ENCODE measurements around the gene UGT1A9.

Gene UGT1A9

GRCh38 chr2:233811087-233811486, 139.4 kb downstream of the UGT1A9 start:
- Histone ChIP-seq H3K27me3 (ENCODE audit: low read length) (no peaks in the 10 kb centered on the region), H3K9ac (ENCODE audit: low read length) (no peak overlapping the region)

GRCh38 chr2:233811732-233812131, 140.0 kb downstream of the UGT1A9 start:
- H3K4me2 ChIP-seq (ENCODE audit: low read depth, low read length, poor library complexity, severe bottlenecking): no peak overlapping the region

More at GRCh38 chr2:233811087-233811486, 139.4 kb downstream of the UGT1A9 start:
- H3K4me3 ChIP-seq (ENCODE audit: insufficient read depth, low read length, poor library complexity, severe bottlenecking): no peak overlapping the region
- TF ChIP-seq EZH2phosphoT487 (conservative IDR thresholded peaks at IDR 0.05; ENCODE audit: low read length): no peak
- TF ChIP-seq CTCF (IDR thresholded peaks at IDR 0.05; ENCODE audit: insufficient read depth, low read length, poor library complexity, severe bottlenecking): no peak
- H2AFZ ChIP-seq (ENCODE audit: low read depth, low read length, severe bottlenecking): no peak overlapping the region
- no peaks in the 10 kb centered on the region for H3K9me2 ChIP-seq (replicated peaks; ENCODE audit: insufficient read depth, low read length)
- no peaks in the 10 kb centered on the region for H3K36me3 ChIP-seq (ENCODE audit: low read length)
- no peaks in the 10 kb centered on the region for H4K20me1 ChIP-seq (ENCODE audit: low read depth, low read length)
- H3K9me3 ChIP-seq (ENCODE audit: insufficient read depth, low read length): no peaks in the 10 kb centered on the region
- no peaks in the 10 kb centered on the region for H3F3A ChIP-seq (ENCODE audit: insufficient read depth)
- no peak overlapping the region for H3K4me2 ChIP-seq (ENCODE audit: low read depth, low read length, poor library complexity, severe bottlenecking)
- no peak overlapping the region for H3K27ac ChIP-seq (ENCODE audit: low read depth, low read length)
- no peaks in the 10 kb centered on the region for H3K79me2 ChIP-seq (ENCODE audit: insufficient read depth, low read length)

GRCh38 chr2:233813236-233814055, 141.7 kb downstream of the UGT1A9 start:
- Histone ChIP-seq H3K27me3 (ENCODE audit: low read length) (no peaks in the 10 kb centered on the region), H3K4me2 (ENCODE audit: low read depth, low read length, poor library complexity, severe bottlenecking) (no peak overlapping the region), H3K79me2 (ENCODE audit: insufficient read depth, low read length) (no peaks in the 10 kb centered on the region), H3K9me2 (replicated peaks; ENCODE audit: insufficient read depth, low read length) (no peaks in the 10 kb centered on the region), H3K9me3 (ENCODE audit: insufficient read depth, low read length) (no peaks in the 10 kb centered on the region), H3K4me3 (ENCODE audit: insufficient read depth, low read length, poor library complexity, severe bottlenecking) (no peak overlapping the region), H3K27ac (ENCODE audit: low read depth, low read length) (no peak overlapping the region), H4K20me1 (ENCODE audit: low read depth, low read length) (no peaks in the 10 kb centered on the region), H3F3A (ENCODE audit: insufficient read depth) (no peaks in the 10 kb centered on the region), H3K9ac (ENCODE audit: low read length) (no peak overlapping the region), H2AFZ (ENCODE audit: low read depth, low read length, severe bottlenecking) (no peak overlapping the region), H3K36me3 (ENCODE audit: low read length) (no peaks in the 10 kb centered on the region)
- TF ChIP-seq CTCF (IDR thresholded peaks at IDR 0.05; ENCODE audit: insufficient read depth, low read length, poor library complexity, severe bottlenecking) (no peak), EZH2phosphoT487 (conservative IDR thresholded peaks at IDR 0.05; ENCODE audit: low read length) (no peak)

More at GRCh38 chr2:233811732-233812131, 140.0 kb downstream of the UGT1A9 start:
- Histone ChIP-seq H3K9ac (ENCODE audit: low read length) (no peak overlapping the region), H3K9me3 (ENCODE audit: insufficient read depth, low read length) (no peaks in the 10 kb centered on the region), H2AFZ (ENCODE audit: low read depth, low read length, severe bottlenecking) (no peak overlapping the region), H3K79me2 (ENCODE audit: insufficient read depth, low read length) (no peaks in the 10 kb centered on the region), H4K20me1 (ENCODE audit: low read depth, low read length) (no peaks in the 10 kb centered on the region), H3K9me2 (replicated peaks; ENCODE audit: insufficient read depth, low read length) (no peaks in the 10 kb centered on the region), H3K27me3 (ENCODE audit: low read length) (no peaks in the 10 kb centered on the region), H3K36me3 (ENCODE audit: low read length) (no peaks in the 10 kb centered on the region), H3K27ac (ENCODE audit: low read depth, low read length) (no peak overlapping the region), H3F3A (ENCODE audit: insufficient read depth) (no peaks in the 10 kb centered on the region), H3K4me3 (ENCODE audit: insufficient read depth, low read length, poor library complexity, severe bottlenecking) (no peak overlapping the region)
- TF ChIP-seq EZH2phosphoT487 (conservative IDR thresholded peaks at IDR 0.05; ENCODE audit: low read length): no peak
- no peak for TF ChIP-seq CTCF (IDR thresholded peaks at IDR 0.05; ENCODE audit: insufficient read depth, low read length, poor library complexity, severe bottlenecking)

All from SU-DHL-6 (cell line).